Natural killer cell (primary cell): ENCODE measurements around the gene MKRN1. TPM values are rescaled to one million over a fixed set of nuclear protein-coding genes. Genes with fewer than 3 reads are reported as not detected.

Source experiments
- ATAC-seq, 3 donors: fragments of 150-1000 bp in 2 of 3; fragments of 200-7000 bp in 1 of 3; cut with Tn5 transposase; 1 replicate in 1 of 3; 2 replicates in 2 of 3; pipeline ENCODE4 v1.10.0; 2021; ENCODE audit warnings: mild to moderate bottlenecking in 2 of 3, moderate library complexity in 2 of 3
- DNase-seq, 2 donors: peaks; one replicate each; pipeline versions ENCODE4 v3.0.0 to v3.0.0-alpha.2; 2013 to 2021; ENCODE audit warnings: mixed read lengths in 1 of 2
- H3K27ac ChIP-seq: one replicate; pipeline ENCODE4 v1.5.1; 2013; ENCODE audit warnings: mild to moderate bottlenecking, low read length
- H3K27me3 ChIP-seq: one replicate; pipeline ENCODE4 v1.6.1; 2013; ENCODE audit warnings: low read length; ENCODE audit not compliant: control insufficient read depth, insufficient read depth
- H3K36me3 ChIP-seq: one replicate; pipeline ENCODE4 v1.6.1; 2013; ENCODE audit warnings: low read length; ENCODE audit not compliant: control insufficient read depth, insufficient read depth
- H3K4me1 ChIP-seq: one replicate; pipeline ENCODE4 v1.6.1; 2013; ENCODE audit warnings: low read length; ENCODE audit not compliant: control insufficient read depth, insufficient read depth
- H3K4me3 ChIP-seq: one replicate; pipeline ENCODE4 v1.5.1; 2013; ENCODE audit warnings: low read length
- H3K9me3 ChIP-seq: one replicate; pipeline ENCODE4 v1.6.1; 2013; ENCODE audit warnings: low read length; ENCODE audit not compliant: control insufficient read depth, insufficient read depth
- H3K27ac Mint-ChIP-seq, 2 donors: one replicate each; pipeline ENCODE4 v1.8.0; 2022; ENCODE audit warnings: mild to moderate bottlenecking in 2 of 2, mixed read lengths in 2 of 2, moderate library complexity in 1 of 2
- H3K27me3 Mint-ChIP-seq, 2 donors: one replicate each; pipeline ENCODE4 v1.8.0; 2022; ENCODE audit warnings: low read depth in 2 of 2, mixed read lengths in 2 of 2
- H3K36me3 Mint-ChIP-seq: one replicate; pipeline ENCODE4 v1.8.0; 2022; ENCODE audit warnings: mixed read lengths
- H3K4me1 Mint-ChIP-seq, 2 donors: one replicate each; pipeline ENCODE4 v1.8.0; 2022; ENCODE audit warnings: mixed read lengths in 2 of 2
- H3K4me3 Mint-ChIP-seq: one replicate; pipeline ENCODE4 v1.8.0; 2022; ENCODE audit warnings: mild to moderate bottlenecking, moderate library complexity, mixed read lengths
- H3K9me3 Mint-ChIP-seq, 2 donors: one replicate each; pipeline ENCODE4 v1.8.0; 2022; ENCODE audit warnings: mixed read lengths in 2 of 2
- WGBS: methylation state at CpG from one replicate; pipeline ENCODE4 v1.1.7; 2013; ENCODE audit warnings: missing lambda C conversion rate; ENCODE audit not compliant: insufficient coverage; 5-methylcytosine and 5-hydroxymethylcytosine counted together
- intact Hi-C: fragments of 100-400 bp; cut with micrococcal nuclease; formaldehyde crosslinking; loops from one replicate; pipeline ENCODE4 v1.14.2; 2022
- total RNA-seq, 4 donors: library from RNA; stranded (reverse); fragments of 120-200 nt in 1 of 4; gene quantifications; one replicate each; pipeline versions ENCODE4 v1.2.3 to v1.2.4, GENCODE V29; 2013 to 2022
- TF ChIP-seq, protein P1 (sequence below): fragments of 200-600 bp; IDR thresholded peaks from one replicate; pipeline ENCODE4 v1.8.0; 2022; ENCODE audit warnings: antibody characterized with exemption

MKRN1 gene
- total RNA-seq, 3 donors from 2014 or later (not counting 1 experiment from before 2014, with no cell fraction given): 119 to 146 (median 136) TPM

DNA sequence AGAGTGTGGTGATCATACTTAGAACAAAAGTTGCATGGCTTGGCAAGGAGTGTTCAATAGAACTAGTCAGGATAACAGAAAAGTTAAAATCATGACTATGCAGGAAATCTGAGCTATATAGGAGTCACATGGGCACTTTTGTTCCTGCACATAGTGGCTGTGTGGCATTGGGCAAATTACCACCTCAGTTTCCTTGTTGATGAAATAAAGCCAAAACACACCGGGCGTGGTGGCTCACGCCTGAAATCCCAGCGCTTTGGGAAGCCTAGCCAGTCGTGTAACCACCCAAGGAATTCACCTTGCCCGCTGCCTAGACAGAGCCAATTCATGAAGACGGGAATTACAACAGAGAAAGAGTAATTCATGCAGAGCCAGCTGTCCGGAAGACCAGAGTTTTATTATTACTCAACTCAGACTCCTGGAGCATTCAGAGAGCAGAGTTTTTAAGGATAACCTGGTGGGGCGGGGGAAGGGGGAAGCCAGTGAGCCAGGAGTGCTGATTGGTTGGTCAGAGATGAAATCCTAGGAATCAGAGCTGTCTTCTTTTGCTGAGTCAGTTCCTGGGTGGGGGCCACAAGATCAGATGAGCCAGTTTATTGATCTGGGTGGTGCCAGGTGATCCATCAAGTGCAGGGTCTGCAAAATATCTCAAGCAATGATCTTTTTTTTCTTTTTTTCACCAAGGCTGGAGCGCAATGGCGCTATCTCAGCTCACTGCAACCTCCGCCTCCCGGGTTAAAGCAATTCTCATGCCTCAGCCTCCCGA, 6.4 kb upstream of the MKRN1 start:
- intact Hi-C loops: no loop called here
- WGBS: 81% methylated on average over 14 of the region's 14 CpGs
- no peak overlapping the region for H3K4me3 Mint-ChIP-seq
- no peak for DNase-seq
- Histone ChIP-seq H3K36me3 (no peaks in the 10 kb centered on the region), H3K4me1 (no peaks in the 10 kb centered on the region), H3K27ac (no peak overlapping the region), H3K27me3 (no peaks in the 10 kb centered on the region), H3K4me3 (no peak overlapping the region), H3K9me3 (no peaks in the 10 kb centered on the region)
- no peak overlapping the region for H3K27ac Mint-ChIP-seq
- ATAC-seq: no peak
- H3K9me3 Mint-ChIP-seq: no peaks in the 10 kb centered on the region
- peaks cover 4 to 9% of the 10 kb centered on the region in 2 donors for H3K27me3 Mint-ChIP-seq
- H3K4me1 Mint-ChIP-seq: no peaks in the 10 kb centered on the region
- H3K36me3 Mint-ChIP-seq: no peaks in the 10 kb centered on the region
- TF ChIP-seq, protein P1, sequence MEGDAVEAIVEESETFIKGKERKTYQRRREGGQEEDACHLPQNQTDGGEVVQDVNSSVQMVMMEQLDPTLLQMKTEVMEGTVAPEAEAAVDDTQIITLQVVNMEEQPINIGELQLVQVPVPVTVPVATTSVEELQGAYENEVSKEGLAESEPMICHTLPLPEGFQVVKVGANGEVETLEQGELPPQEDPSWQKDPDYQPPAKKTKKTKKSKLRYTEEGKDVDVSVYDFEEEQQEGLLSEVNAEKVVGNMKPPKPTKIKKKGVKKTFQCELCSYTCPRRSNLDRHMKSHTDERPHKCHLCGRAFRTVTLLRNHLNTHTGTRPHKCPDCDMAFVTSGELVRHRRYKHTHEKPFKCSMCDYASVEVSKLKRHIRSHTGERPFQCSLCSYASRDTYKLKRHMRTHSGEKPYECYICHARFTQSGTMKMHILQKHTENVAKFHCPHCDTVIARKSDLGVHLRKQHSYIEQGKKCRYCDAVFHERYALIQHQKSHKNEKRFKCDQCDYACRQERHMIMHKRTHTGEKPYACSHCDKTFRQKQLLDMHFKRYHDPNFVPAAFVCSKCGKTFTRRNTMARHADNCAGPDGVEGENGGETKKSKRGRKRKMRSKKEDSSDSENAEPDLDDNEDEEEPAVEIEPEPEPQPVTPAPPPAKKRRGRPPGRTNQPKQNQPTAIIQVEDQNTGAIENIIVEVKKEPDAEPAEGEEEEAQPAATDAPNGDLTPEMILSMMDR: no peak

DNA sequence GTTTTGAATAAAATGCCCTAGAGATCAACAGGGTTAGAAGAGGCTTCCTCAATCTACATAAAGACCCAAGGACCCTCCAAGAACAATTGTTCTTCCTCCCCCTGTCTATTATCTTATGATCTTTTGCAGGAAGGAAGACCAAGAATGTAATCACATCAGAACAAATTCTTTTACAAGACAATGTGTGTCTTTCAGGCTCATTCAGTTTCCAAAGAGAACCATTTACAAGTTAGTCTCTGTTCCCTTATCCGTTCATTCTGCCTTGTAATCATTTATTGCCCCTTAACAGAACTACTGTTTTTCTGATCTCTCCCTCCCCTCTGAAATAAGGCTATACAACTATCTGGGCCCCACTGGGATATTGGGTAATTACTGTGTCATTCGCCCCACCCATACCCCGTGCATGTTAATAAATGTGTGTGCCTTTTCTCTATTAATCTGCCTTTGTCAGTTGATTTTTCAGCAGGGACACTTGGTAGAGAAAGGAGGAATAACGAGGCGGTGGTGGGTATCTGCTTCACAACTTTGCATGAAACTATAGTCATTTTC, 5.7 kb upstream of the MKRN1 start:
- no peak overlapping the region for H3K27ac Mint-ChIP-seq
- no peaks in the 10 kb centered on the region for H3K9me3 ChIP-seq
- intact Hi-C loops: no loop called here
- H3K36me3 ChIP-seq: no peaks in the 10 kb centered on the region
- H3K27me3 Mint-ChIP-seq: peaks cover 4 to 9% of the 10 kb centered on the region in 2 donors
- H3K4me1 Mint-ChIP-seq: no peaks in the 10 kb centered on the region
- 92% methylated on average over 5 of the region's 5 CpGs for WGBS
- no peaks in the 10 kb centered on the region for H3K4me1 ChIP-seq
- H3K36me3 Mint-ChIP-seq: no peaks in the 10 kb centered on the region
- DNase-seq: no peak
- no peak overlapping the region for H3K4me3 Mint-ChIP-seq
- ATAC-seq: no peak
- H3K4me3 ChIP-seq: no peak overlapping the region
- no peaks in the 10 kb centered on the region for H3K27me3 ChIP-seq
- no peaks in the 10 kb centered on the region for H3K9me3 Mint-ChIP-seq
- no peak overlapping the region for H3K27ac ChIP-seq
- TF ChIP-seq, protein P1: no peak

DNA sequence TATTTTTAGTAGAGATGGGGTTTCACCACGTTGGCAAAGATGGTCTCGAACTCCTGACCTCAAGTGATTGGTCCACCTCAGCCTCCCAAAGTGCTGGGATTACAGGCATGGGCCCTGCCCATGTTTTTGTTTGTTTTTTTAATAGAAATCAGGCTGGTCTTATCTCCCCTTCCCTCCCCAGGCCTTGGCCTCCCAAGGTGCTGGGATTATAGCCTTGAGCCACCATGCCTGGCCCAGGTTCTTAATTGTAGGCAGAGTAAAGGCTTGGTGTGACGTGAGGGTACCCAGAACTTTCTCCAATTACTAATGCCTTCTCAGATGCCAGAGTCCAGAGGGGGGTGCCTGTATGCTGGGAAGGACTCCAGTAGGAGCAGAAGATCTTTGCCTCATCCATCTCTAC, 5.2 kb upstream of the MKRN1 start:
- no peak overlapping the region for H3K4me3 ChIP-seq
- H3K27ac ChIP-seq: no peak overlapping the region
- WGBS: 70% methylated on average over 2 of the region's 3 CpGs
- H3K4me3 Mint-ChIP-seq: no peak overlapping the region
- H3K4me1 ChIP-seq: peaks cover 2% of the 10 kb centered on the region
- H3K27ac Mint-ChIP-seq: no peak overlapping the region
- peaks cover 0 to 5% of the 10 kb centered on the region in 2 donors for H3K4me1 Mint-ChIP-seq
- TF ChIP-seq, protein P1: no peak
- peaks cover 4 to 9% of the 10 kb centered on the region in 2 donors for H3K27me3 Mint-ChIP-seq
- H3K36me3 ChIP-seq: no peaks in the 10 kb centered on the region
- no peaks in the 10 kb centered on the region for H3K9me3 Mint-ChIP-seq
- DNase-seq (no peak), ATAC-seq (no peak)
- no peaks in the 10 kb centered on the region for H3K9me3 ChIP-seq
- no peaks in the 10 kb centered on the region for H3K36me3 Mint-ChIP-seq
- H3K27me3 ChIP-seq: no peaks in the 10 kb centered on the region
- intact Hi-C loops: no loop called here
